GM19240 (cell line): ENCODE data around the gene ORAI3.

Experiments used
- DNase-seq: peaks from one replicate; pipeline ENCODE4 v3.0.0; 2011; ENCODE audit warnings: low spot score; ENCODE audit not compliant: insufficient read length

ORAI3 gene

GRCh38 chr16:30948667-30949649 is at the start of gene ORAI3:
TSS of gene ORAI3 (plus strand) at chr16:30949068. CDS start at chr16:30949290, 222 bp downstream.
- DNase-seq, result peak; percentile 55

DNA sequence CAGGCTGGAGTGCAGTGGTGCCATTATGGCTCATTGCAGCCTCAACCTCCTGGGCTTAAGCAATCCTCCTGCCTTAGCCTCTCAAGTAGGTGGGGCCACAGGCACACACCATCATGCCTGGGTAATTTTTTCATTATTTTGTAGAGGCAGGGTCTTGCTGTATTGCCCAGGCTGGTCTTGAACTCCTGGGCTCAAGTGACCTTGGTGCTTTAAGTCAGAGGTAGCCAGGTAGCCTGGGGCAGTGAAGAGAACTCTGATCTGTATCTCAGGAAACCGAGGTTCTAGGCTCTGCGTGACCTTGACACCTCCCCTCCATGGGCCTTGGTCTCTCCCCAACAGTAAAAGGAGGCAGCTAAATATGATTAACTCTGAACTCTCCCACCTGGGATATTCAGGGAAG is 49.1 kb upstream of the ORAI3 start:
- no peak for DNase-seq

- DNase-seq, result no peak
These were observed 48.3 kb upstream of the ORAI3 start for GRCh38 chr16:30900588-30900987.

DNA sequence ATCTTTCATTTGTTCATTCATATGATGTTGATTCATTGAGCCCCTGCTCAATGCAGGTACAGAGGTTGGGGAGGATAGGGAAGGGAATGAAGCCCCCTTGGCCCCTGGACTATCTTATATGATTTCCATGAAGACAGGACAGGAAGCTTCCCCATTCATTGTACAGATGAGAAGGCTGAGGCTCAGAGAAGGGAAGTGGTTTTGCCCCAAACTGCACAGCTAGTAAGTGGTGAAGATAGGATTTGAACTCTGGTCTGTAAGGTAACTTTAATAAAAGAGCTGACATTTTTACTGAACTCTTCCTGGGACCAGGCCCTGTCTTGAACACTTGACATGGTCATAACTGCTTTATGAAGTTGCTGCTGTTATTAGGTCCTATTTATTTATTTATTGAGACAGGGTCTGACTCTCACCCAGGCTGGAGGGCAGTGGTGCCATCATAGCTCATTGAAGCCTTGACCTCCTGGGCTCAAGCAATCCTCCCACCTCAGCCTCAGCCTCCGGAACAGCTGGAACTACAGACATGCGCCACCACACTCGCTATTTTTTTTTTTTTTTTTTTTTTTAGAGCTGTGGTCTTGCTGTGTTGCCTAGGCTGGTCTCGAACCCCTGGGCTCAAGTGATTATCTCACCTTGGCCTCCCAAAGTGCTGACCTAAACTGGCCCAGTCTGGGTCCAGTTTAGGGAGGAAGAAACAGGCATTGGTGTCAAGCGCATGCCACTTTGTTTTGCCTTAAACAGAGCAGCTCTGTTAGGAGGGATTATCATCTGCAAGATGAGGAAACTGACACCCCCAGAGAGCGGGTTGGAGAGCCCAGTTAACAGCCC is 47.5 kb upstream of the ORAI3 start:
- DNase-seq, result no peak

- DNase-seq, result peak; percentile 76
These were observed 46.6 kb upstream of the ORAI3 start for GRCh38 chr16:30902029-30902972.

DNA sequence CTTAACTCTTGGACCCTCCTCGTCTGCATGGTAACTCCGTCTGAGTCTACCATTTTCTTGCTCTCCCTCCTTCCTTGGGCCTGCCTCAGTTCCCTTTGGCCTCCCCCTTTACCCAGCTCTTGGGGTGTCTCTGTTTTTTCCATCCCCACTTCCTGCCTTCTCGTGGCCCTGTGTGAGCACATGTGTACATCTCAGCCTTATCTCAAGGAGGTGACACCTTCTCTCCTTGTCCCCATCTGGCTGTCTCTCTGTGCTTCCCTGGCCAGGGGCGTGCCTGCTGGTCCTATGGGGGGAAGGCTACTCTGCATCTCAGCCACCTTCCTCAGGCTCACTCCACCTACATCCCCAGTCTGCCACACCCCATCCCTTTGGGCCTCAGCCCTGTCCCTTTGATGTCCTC is 45.9 kb upstream of the ORAI3 start:
- no peak for DNase-seq

DNA sequence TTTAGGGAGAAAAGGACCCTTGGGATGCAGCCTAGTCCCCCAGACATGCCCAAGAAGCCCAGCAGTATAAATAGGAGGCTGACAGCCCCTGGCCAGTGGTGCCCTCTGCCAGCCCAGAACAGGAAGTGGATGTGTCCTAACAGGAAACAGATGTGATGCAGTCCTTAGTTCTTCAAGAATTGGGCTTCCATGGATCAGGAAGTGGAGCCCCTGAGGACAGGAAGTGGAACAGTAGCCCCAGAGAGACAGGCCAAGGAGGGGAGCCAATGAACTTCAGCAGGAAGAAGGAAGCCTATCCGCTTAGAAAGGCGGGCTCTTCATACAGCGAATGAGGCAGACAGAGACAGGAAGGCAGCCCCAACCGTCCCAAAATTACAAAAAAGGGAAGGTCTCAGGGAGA is 45.3 kb upstream of the ORAI3 start:
- DNase-seq, result no peak

- DNase-seq, result no peak
These were observed 44.6 kb upstream of the ORAI3 start for GRCh38 chr16:30904114-30904780.

DNA sequence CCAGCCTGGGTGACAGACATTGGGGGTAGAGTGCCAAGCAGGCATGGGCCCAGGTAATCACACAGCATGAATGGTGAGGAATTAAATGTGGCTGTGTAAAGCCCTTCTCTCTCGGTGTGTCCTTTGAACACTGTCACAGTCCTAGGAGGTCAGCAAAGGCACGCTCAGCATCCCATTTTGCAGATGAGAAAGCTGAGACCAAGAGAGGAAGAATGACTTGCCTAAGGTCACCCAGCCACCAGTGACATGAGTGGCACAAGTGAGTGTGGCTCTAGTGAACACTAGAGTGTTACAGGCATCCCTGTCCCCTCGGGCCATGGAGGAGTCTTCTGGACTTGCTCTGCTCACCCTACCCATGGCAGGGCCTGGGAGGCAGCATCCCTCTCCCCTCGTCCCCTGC is 41.8 kb upstream of the ORAI3 start:
- no peak for DNase-seq

DNA sequence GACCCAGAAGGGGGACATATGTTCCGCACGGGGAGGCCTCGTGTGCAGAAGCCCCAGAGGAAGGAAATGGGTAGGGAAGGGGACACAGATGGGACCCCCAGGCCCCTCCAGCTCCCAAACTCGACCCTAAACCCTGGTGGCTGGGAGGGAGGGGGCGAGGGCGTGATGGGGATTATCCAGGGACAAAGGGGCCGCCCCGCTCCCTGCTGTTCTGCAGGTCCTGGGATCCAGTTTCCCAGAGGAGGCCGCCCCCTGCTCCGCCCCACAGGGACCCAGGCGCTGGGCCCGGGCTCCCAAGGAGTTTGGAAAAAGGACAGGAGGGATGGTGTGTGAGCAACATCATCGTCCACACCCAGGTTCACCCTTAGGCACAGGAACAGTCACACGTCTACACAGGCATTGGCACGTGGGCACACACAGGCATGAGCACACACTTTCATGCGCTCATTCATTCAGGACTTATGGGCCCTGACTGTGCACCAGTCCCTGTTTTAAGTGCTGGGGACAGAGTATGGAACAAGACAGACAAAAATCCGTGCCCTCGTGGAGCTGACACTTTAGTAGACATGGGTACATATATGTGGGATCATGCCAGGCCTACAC is 38.3 kb upstream of the ORAI3 start:
- no peak for DNase-seq

DNA sequence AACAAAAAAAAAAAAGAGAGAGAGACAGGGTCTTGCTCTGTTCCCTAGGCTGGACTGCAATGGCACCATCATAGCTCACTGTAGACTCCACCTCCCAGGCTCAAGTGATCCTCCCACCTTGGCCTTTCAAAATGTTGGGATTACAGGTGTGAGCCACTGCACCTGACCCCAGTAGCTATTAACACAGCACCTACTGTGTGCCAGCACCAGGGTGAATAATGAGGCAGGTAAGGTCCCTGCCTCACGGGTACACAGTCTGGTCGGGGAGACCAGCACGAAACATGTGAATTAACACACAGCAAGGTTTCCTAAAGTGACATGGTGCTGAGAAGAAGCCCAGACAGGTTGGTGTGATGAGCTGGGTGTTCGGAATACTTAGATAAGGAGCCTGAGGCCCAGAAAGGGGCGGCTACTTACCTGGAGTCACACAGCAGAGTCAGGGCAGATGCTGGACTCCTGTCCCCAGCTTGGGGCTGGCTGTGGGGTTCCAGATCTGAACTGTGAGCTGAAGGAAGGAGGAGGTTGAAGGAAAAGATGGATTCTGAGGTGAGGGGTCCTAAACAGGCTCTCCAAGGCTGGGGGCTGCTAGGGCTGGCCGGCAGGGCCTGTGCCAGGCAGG is 36.0 kb upstream of the ORAI3 start:
- no peak for DNase-seq

DNA sequence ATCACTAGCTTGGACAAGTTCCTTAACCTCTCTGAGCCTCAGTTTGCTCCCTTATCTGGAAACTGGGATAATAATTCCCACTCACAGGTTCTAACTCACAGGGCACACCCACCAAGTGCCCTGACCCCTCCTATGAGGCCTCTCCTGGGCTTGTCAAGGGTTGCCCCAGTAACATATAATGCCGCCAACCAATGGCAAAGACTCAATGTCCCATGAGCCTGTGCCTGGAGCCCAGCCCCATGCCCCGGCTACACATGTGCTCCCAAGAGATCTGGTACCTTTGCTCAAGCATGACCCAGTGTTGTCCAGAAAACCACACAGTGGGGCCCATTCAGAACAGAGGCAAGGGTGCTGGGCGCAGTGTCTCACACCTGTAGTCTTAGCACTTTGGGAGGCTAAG is 34.0 kb upstream of the ORAI3 start:
- DNase-seq, result no peak

DNA sequence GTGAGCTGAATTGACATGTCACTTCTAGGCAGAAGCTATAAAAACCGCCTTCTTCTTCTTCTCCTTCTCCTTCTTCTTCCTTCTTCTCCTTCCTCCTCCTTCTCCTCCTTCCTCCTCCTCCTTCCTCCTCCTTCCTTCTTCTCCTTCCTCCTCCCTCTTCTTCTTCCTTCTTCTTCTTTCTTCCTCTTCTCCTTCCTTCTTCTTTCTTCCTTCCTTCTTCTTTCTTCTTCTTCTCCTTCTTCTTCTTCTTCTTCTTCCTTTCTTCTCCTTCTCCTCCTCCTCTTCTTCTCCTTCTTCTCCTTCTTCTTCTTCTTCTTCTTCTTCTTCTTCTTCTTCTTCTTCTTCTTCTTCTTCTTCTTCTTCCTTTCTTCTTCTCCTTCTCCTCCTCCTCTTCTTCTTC is 30.3 kb upstream of the ORAI3 start:
- no peak for DNase-seq

DNA sequence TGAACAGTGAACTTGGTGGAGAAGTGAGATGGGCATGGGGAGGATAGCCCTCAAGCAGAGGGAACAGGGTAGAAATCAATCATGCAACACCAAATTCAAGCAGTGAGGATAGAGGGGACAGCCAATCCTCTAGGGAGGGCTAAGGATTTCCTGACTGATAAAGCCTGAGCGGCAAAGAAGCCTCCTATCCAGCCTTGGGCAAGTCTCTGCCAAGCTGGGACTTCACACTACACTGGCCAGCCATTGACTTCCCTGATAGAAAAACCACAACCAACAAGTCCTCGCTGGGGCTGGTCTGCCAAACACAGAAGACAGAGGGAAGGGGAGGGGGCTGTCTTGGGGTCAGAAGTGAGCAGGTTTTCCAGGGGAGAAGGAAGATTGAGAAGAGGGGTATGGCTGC is 28.0 kb upstream of the ORAI3 start:
- no peak for DNase-seq

GRCh38 chr16:30921459-30921747 is 27.5 kb upstream of the ORAI3 start:
- DNase-seq, result no peak

DNA sequence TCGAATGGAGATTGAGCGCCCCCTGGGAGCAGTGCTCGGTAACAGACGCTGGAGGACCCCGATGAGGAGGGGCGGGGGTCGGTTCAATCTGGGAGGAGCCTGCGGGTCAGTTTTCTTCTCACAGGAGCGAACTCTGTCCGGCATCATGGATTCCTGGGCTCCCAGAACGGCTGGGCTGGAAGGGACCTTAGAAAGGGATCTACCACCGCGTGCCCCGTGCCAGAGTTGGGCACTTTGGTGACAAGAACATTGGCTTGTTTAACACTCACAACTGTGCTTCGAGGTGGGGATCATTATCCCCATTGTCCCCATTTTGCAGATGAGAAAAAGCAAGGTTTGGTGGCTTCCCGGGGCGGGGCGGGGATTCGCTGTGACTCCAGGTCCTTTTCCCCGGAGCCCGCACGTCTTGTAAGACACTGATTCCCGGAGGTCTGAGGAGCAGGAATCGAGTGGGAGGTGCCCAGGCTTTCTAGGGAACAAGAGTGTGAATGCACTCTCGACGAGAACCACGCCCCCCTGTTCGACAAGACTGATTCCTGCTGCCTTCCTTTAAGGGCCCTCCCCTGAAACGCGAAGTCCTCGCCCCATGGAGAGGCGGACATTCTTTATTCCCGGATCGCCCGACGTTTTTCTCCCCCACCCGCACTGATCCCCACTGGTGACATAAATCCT is 27.0 kb upstream of the ORAI3 start:
- DNase-seq, result peak; percentile 69

DNA sequence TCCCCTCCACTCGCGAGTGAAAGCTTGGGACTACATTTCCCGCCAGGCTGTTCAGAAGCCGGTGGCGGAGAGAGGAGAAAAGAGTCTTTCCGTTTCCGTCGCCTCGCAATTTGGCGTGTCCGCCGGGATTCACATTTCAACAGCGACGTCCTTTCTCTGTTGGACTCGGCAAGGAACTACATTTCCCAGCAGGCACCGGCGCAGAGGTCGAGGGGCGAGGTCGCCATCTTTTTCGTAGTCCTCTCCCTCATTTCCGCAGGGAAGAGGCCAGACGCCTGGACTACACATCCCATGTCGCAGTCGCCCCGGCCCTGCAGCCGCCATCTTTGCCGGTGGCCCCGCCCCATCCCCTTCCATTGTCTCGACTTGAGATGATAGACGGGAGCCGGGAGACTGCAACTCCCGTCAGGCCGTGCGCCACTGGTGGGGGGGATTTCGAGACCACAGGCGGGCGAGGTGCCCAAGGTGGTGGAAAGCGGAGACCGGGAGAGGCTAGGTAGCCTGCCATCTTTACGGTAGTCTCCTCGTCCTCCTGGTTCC is 26.4 kb upstream of the ORAI3 start:
- peak; percentile 97 for DNase-seq

GRCh38 chr16:30922960-30923535 is 25.8 kb upstream of the ORAI3 start:
- peak; percentile 96 for DNase-seq

DNA sequence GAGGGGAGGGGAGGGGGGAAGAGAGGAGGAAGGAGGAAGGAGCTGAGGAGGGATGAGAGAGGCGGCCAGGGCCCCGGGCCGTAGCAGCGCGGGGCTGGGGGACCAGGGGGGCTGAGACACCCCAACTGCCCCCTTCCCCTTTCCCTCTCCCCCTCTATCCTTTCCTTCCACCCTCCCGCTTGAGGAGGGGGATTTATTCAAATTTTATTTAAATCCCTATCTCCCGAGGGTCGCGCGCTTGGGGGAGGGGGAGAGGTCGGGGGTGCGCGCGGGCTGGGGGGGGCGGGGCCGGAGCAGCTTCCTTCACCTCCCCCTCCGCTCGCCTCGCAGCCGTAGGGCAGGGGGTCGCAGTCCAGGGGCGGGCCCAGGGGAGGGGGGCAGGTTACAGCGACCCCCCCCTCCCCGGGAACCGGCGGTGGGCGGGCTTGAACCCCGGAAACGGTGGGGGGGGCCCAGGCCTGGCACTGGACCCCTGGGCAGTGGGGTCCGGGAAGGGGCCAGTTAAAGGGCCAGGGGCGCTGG is 25.3 kb upstream of the ORAI3 start, which contains the start of gene FBXL19:
Gene FBXL19, plus strand, starts transcription at position 19 of the 522 bp plus-strand sequence. CDS start 2,183 bp downstream, outside the sequence.
- no peak for DNase-seq
